ENCODE data around the gene CCDC188.

Gene CCDC188

GRCh38 chr22:20150381-20151275 lies at the start of gene CCDC188:
Gene CCDC188 (minus strand): TSS chr22:20151055. CDS start chr22:20150986, 69 bp downstream.
- no peak for DNase-seq (ENCODE audit: low read depth)

- no peak for DNase-seq (ENCODE audit: low read depth)
Observed at GRCh38 chr22:20199906-20200305, 49.1 kb upstream of the CCDC188 start.

GRCh38 chr22:20199413-20199842 lies 48.6 kb upstream of the CCDC188 start:
- no peak for DNase-seq (ENCODE audit: low read depth)

DNA sequence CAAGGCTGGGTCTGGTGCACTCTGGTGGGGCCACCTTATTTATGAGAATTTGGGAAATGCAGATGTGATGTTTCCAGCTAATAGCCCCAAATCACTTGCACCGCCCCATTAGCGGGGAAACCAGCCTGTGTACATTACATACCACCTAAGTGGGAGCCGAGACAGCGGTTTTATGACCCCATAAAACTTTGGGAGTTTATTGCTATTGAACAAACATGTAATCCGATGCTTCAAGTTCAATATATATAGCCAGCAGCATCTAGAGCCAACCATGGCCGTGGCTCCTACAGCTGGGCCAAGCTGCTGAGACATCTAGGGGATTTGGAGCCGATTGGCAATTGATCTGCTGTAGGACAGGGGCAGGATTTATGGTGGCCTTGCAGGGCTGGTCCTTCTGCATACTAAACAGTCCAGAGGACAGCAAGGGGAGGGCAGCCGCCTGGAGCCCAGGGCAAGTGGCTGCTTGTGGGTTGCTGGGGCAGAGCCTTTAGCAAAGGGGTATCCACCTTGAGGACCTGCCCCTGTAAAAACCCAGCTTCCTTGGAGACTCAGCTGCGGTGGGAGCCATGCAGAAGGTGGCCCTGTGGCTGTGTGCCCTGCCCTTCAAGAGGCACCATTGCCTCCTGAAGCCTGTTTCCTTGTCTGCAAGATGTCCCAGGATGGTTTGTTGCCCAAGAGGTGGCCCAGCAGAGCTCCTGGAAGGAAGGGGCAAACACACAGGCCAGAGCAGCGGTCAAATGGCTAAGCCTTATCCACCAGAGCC lies 47.9 kb upstream of the CCDC188 start:
- no peak for DNase-seq (ENCODE audit: low read depth)

DNA sequence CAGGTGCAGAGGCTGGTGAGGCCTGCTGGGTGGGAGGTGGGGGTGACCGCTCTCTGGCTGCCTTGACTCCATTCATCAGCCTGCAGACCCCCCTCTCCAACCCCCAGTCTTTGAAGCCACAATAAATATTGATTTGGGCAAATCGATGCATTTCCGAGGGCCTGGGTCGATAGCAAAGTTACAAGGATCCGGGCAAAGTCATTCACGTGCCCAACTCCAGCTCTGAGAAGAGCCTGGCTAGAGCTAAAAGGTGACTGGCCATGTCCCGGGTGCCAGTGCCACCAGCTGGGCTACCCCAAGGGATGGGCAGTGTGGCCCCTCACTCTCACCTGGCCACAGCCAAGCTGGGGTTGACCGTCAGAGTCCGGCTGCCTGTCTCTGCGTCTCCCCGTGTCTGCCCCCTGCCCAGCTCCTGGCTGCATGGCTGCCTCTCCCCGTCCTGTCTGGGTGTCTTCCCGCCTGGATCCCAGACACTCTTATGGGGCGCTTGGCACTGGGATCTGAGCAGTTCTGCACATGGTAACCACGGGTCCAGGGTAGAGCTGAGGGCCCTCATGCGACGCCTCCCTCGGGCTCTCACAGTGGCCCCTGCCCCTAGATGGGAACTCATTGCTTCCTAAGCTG lies 46.7 kb upstream of the CCDC188 start:
- DNase-seq (ENCODE audit: low read depth): no peak

- no peak for DNase-seq (ENCODE audit: low read depth)
Observed at GRCh38 chr22:20196094-20196842, 45.4 kb upstream of the CCDC188 start.

DNA sequence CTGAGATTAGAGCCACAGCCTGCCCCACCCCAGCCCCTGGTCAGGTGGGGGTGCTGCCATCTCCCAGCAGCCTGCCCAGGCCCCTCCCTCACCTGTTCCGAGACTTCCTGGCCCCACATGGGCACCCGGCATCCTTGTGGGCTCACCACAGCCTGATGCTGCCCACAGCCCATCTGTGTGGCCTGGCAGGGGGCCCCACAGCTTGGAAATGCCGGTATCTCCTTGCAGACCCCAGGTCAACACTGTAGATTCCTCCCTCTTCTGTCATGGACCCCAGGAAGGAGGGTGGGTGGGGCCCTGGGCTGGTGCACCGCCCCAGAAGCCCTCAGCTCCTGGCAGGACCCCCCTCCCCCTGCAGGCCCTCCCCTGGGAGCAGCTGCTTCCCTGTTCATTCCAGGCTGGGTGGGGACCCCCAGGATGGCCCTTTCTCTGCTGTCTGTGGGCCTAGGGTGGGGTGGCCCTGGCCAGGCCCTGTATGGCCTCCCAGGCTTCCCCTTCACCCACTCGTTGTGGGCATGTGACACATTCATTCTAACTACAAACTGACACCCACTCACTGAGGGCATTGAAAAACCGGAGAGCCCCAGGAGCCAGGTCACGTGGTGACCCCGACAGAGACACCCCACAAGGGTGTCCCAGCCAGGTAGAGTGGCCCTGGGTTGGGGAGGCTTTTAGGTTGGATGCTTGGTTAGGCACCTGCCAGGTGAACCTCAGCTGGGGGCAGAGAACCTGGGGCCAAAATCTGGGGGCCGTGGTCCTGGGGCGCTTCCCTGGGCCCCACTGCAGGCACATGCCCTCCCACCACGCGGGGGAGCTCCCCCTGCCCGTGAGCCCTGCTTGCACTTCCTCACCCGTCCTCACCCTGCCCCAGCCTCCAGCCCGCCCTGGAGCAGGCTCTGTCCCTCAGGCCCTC lies 44.1 kb upstream of the CCDC188 start:
- DNase-seq (ENCODE audit: low read depth): no peak

DNA sequence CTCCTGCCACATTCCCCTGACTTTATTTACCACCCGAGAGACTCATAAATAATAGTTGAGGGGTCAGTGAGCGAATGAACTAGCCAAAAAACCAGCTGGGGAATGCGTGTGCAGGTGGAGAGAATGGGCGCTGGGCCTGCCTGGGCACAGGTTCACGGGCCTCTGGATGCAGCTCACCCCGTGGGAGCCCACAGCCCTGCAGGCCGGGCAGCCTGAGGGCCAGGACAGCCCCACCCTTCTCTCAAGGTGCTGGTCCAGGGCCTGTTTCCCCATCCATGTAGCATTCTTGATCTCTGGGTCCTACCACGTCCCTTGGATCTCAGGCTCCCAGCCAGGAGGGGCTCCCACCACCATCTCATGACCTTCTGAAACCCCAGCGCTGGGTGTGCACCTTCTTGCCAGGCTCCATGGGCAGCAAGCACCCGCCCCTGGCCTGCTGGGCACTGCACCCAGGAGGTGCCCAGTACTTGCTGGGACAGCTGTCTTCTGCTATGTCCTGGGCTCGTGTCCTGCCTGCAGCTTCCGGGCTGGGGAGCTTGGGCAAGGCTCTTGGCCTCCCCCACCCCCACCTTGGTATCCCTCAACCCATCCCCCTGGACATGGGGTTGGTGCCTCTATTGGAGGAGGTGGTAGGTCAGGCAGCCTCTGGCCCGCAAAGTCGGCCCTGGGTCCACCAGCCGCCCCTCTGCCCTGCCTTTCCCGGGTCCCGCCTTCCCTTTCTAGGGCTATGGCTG lies 43.1 kb upstream of the CCDC188 start:
- no peak for DNase-seq (ENCODE audit: low read depth)

DNA sequence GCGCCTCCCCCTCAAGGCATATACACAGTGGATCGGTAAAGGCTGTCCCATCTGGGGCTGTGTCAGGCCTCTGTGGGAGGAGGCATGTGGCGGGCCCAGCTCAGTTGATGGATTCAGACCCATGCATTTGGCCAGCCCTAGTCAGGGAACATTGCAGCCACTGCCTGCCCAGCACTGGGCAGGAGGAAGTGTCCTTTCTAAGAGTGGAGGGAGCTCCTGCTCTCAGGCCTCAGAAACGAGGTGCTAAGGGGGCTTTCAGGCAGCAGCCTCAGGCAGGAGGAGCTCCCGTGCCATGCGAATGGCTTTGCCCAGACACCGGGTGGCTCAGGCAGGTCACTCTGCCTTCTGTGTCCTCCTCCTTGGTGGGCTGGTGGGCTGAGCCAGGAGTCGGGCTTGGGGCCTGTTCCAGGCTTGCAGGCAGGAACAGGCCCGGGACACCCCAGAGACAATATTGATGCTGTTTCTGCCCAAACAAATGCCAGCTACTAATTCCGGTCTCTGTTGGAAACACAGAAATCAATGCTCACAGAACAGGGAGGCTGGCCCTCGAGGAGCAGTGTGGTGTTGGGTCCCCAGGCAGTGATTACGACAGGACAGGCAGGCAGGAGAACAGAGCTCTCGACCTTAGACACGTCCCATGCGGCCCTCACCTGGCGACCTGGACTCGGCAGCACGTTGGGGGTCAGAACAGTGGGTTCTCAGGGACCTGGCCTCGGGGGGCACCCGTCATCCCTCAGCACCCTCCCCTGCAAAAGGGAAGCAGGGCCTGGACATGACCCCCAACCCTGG lies 42.3 kb upstream of the CCDC188 start:
- DNase-seq (ENCODE audit: low read depth): no peak

- no peak for DNase-seq (ENCODE audit: low read depth)
Observed at GRCh38 chr22:20192293-20192971, 41.6 kb upstream of the CCDC188 start.

- DNase-seq (ENCODE audit: low read depth): no peak
Observed at GRCh38 chr22:20191803-20192202, 40.9 kb upstream of the CCDC188 start.

- no peak for DNase-seq (ENCODE audit: low read depth)
Observed at GRCh38 chr22:20191000-20191515, 40.2 kb upstream of the CCDC188 start.

DNA sequence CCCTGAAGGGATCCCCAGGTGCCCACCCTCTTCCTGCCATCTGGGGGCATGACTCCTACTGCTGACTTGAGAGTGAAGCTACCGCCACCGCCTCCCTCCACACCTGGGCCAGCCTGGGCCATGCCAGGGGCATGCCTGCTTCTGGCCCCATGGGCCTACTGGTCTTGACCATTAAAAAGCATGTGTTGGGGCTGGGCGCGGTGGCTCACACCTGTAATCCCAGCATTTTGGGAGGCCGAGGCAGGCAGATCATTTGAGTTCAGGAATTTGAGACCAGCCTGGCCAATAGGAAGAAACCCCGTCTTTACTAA lies 37.7 kb upstream of the CCDC188 start:
- no peak for DNase-seq (ENCODE audit: low read depth)

DNA sequence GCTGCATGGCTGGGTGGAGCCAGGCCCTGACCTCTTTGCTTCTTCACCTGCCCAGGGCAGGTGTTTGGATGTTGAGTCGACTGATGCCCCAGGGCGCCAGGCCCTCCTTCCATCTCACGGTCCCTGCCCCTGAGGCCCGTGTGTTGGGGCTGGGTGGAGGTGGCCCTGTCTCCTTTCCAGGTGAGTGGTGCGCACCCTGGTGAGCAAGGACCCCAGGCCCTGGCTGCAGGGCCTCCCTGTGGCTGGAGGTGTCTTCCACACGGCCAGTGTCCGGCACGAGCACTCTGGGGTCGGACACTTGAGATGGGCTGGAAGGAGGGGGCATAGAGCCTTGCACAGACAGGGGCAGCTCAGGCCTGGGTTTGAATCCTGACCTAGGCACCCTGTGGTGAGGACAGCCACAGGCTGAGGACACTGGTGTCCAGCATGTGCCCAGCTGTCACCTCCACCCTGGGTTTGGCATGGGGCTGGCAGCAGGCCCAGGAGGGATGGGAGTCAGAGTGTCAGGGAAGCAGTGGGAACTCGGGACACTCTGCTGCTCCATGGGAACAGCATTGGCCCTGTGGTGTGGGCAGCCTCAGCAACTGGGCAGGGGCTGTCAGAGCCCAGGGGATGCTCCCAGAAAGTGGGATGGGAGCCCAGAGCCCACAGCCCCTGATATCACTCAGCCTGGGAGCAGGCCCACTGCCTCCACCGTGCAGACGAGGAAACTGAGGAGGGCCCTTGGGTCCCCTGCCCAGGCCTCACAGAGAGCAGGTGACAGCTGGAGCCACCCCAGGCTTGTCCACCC lies 37.1 kb upstream of the CCDC188 start:
- no peak for DNase-seq (ENCODE audit: low read depth)

GRCh38 chr22:20186871-20187546 lies 36.2 kb upstream of the CCDC188 start:
- no peak for DNase-seq (ENCODE audit: low read depth)

GRCh38 chr22:20186183-20186870 lies 35.5 kb upstream of the CCDC188 start:
- no peak for DNase-seq (ENCODE audit: low read depth)

DNA sequence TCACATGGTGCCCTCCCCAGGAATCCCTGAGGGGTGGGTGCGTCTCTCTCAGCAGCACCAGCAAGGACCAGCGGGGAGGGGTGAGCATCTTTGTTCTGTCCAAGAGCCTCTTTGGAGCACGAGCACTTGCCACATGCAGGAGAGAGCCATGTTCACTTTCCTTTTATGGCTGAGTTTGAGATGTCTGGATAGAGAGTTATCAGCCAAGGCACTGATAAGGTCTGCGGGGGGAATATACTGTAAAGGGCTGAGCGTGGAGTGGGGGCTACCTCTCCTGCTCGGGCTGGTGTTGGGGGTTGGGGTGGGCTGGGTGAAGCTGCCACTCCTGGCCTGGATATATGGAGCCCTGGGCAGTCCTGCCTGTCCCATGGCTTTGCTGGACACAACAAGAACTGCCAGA lies 34.9 kb upstream of the CCDC188 start:
- no peak for DNase-seq (ENCODE audit: low read depth)

All from activated T-cell treated with anti-CD3 and anti-CD28 coated beads for 24 hours (primary cell).